ENCODE results near the gene PKD1. TPM values are rescaled to one million over a fixed set of nuclear protein-coding genes. Genes with fewer than 3 reads are reported as not detected.

The PKD1 gene
- total RNA-seq, 1 donor from 2014 or later, result 628 TPM

DNA sequence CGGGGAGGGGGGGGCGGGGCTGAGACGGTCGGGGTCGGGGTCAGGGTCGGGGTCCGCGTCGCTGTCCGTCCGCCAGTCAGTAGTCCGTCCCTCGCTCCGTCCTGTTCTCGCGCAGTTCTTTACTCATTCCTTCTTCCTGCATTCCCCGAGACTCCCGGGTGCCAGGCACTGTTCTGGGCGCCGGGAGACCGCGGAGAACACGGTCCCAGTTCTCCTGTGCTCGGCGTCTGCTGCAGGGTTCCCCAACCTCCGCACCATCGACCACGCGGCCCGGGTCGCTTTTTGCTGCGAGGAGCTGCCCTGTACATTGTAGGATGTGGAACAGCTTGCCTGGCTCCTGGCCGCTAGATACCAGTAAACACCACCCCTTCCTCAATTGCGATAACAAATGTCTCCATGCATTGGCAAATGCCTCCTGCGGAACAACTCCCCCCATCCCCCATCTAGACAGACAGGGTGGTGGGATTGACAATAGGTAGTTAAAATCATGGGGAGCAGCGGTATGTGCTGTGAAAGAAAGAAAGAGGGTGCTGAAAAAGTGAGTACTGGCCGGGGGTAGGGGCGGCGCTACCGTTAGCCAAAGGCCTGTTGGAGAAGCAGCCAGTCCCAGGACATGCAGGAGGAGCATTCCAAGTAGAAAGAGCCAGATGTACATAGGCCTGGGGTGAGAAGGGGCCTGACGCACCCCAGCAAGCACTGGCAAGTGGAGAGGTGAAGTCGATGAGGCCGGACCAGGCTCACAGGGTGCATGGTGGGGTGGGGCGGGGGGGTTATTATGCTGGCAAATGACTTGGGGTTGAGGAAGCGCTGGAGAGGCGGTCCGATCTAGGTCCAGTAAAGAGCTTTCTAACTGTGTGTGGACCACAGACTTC is 20.5 kb upstream of the PKD1 start:
- no peak for DNase-seq
- Mint-ChIP-seq H3K36me3 (ENCODE audit: unreplicated experiment) (no peaks in the 10 kb centered on the region), H3K9me3 (ENCODE audit: unreplicated experiment) (peaks cover 14% of the 10 kb centered on the region), H3K4me3 (ENCODE audit: unreplicated experiment) (peak overlapping the region; percentile 95), H3K27me3 (ENCODE audit: unreplicated experiment) (peaks cover 18% of the 10 kb centered on the region), H3K4me1 (ENCODE audit: low read depth, unreplicated experiment) (peaks cover 20% of the 10 kb centered on the region), H3K27ac (ENCODE audit: unreplicated experiment) (peak overlapping the region; percentile 76)
- TF ChIP-seq, protein P1, sequence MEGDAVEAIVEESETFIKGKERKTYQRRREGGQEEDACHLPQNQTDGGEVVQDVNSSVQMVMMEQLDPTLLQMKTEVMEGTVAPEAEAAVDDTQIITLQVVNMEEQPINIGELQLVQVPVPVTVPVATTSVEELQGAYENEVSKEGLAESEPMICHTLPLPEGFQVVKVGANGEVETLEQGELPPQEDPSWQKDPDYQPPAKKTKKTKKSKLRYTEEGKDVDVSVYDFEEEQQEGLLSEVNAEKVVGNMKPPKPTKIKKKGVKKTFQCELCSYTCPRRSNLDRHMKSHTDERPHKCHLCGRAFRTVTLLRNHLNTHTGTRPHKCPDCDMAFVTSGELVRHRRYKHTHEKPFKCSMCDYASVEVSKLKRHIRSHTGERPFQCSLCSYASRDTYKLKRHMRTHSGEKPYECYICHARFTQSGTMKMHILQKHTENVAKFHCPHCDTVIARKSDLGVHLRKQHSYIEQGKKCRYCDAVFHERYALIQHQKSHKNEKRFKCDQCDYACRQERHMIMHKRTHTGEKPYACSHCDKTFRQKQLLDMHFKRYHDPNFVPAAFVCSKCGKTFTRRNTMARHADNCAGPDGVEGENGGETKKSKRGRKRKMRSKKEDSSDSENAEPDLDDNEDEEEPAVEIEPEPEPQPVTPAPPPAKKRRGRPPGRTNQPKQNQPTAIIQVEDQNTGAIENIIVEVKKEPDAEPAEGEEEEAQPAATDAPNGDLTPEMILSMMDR (IDR thresholded peaks at IDR 0.05; ENCODE audit: partially characterized antibody, unreplicated experiment), result no peak

DNA sequence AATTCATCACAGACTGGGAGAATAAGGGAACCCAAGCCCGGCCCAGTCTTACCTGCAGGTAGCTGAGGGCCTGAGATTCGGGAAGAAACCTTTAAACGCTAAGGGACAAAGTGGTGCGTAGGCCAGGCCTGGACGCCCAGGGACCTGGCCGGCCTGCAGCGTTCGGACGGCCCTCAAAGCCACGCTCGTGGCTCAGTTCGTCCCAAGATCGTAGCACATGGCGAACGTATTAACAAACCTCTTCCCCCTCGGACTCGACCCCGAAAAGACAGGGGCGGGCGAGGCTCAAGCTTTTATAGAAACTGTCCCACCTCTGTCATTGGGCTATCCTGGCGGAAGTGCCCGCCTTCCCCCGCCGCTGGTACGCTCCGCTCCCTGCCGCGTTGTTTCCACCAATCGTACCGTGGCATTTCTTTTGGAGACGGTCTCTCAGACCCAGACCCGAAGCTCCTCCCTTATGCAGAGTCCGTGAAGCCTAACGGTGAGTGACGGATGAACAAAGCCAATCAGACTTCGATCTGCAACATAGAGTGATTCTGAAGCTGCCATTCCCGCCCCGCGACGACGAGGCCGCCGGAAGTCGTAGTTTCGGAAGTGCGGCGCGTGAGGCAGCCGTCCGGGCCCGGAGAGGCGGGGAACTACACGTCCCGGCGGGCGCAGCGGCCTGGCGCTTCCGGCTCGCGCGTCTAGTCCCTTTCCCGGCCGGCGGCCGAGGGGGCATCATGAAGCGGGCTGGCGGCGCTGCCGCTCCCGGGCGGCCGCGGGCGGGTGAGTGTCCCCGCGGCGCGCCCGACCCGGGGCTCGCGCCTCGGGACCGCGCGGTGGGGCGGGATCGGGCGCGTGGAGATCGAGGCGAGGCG is 19.6 kb upstream of the PKD1 start, which contains the start of gene TRAF7:
Gene TRAF7 (plus strand): TSS at position 692 of the 860 bp plus-strand sequence. CDS start 8,139 bp downstream, outside the sequence.
- Mint-ChIP-seq H3K27me3 (ENCODE audit: unreplicated experiment) (peaks cover 27% of the 10 kb centered on the region), H3K4me1 (ENCODE audit: low read depth, unreplicated experiment) (peaks cover 24% of the 10 kb centered on the region), H3K4me3 (ENCODE audit: unreplicated experiment) (peak within 1 kb of the TSS; percentile 95), H3K36me3 (ENCODE audit: unreplicated experiment) (no peaks in the 10 kb centered on the region), H3K27ac (ENCODE audit: unreplicated experiment) (peak within 1 kb of the TSS; percentile 78), H3K9me3 (ENCODE audit: unreplicated experiment) (peaks cover 22% of the 10 kb centered on the region)
- TF ChIP-seq, protein P1 (IDR thresholded peaks at IDR 0.05; ENCODE audit: partially characterized antibody, unreplicated experiment), result no peak
- DNase-seq, result peak; percentile 96

DNA sequence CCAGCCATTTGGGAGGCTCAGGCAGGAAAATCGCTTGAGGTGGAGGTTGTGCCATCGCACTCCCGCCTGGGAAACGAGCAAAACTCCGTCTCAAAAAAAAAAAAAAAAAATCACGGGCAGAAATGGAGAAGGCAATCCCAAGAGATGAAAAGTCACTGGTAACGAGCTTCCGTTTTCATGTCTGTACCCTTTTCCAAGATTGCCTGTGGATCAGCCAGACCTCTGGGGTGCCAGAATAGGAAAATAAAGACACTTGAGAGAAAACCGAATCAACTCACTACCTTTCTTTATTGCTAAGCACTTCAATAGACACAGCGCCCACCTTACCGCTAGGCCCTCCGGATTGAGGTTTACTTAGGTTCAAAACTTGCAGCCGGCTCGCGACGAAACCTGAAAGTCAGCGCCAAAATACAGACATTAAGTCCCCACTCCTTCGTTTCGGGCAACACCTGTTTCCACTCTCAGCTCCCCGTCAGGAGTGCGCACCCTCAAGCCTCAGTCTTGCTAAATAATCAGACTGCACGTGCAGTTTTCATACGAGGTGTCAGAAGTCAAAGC is 18.9 kb upstream of the PKD1 start:
- peaks cover 26% of the 10 kb centered on the region for H3K9me3 Mint-ChIP-seq (ENCODE audit: unreplicated experiment)
- TF ChIP-seq, protein P1 (IDR thresholded peaks at IDR 0.05; ENCODE audit: partially characterized antibody, unreplicated experiment), result no peak
- peaks cover 24% of the 10 kb centered on the region for H3K4me1 Mint-ChIP-seq (ENCODE audit: low read depth, unreplicated experiment)
- peak overlapping the region; percentile 78 for H3K27ac Mint-ChIP-seq (ENCODE audit: unreplicated experiment)
- peak overlapping the region; percentile 90 for H3K4me3 Mint-ChIP-seq (ENCODE audit: unreplicated experiment)
- H3K36me3 Mint-ChIP-seq (ENCODE audit: unreplicated experiment), result no peaks in the 10 kb centered on the region
- no peak for DNase-seq
- H3K27me3 Mint-ChIP-seq (ENCODE audit: unreplicated experiment), result peaks cover 33% of the 10 kb centered on the region

DNA sequence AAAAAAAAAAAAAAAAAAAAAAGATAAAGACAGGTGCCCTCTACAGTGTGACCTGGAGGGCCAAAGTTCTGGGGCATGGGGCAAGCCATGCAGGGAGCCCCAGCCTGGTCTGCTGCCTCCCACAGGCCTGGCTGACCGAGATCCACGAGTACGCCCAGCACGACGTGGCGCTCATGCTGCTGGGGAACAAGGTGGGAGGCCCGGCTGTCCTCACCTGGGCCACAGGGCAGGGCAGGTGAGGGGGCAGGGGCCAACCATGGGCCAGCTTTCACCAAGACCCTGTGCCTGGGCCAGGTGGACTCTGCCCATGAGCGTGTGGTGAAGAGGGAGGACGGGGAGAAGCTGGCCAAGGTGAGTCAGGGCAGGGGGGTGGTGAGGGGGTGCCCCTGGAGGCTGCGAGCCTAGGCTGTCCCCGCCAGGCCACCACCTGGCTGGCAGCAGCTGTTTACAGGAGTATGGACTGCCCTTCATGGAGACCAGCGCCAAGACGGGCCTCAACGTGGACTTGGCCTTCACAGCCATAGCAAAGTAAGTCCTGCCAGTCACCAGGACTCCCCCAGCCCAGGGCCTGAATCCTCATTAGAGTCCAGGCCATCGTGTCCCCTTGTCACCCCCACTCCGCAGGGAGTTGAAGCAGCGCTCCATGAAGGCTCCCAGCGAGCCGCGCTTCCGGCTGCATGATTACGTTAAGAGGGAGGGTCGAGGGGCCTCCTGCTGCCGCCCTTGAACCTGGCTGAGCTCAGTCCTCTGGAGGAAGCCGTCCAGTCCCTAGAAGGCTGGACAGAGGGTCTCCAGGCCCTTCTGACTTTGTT is 17.2 kb upstream of the PKD1 start:
- DNase-seq, result peak; percentile 40
- H3K9me3 Mint-ChIP-seq (ENCODE audit: unreplicated experiment), result peaks cover 26% of the 10 kb centered on the region
- H3K27ac Mint-ChIP-seq (ENCODE audit: unreplicated experiment), result peak overlapping the region; percentile 70
- H3K36me3 Mint-ChIP-seq (ENCODE audit: unreplicated experiment), result no peaks in the 10 kb centered on the region
- H3K4me1 Mint-ChIP-seq (ENCODE audit: low read depth, unreplicated experiment), result peaks cover 18% of the 10 kb centered on the region
- H3K27me3 Mint-ChIP-seq (ENCODE audit: unreplicated experiment), result peaks cover 31% of the 10 kb centered on the region
- TF ChIP-seq, protein P1 (IDR thresholded peaks at IDR 0.05; ENCODE audit: partially characterized antibody, unreplicated experiment), result no peak
- peak overlapping the region; percentile 90 for H3K4me3 Mint-ChIP-seq (ENCODE audit: unreplicated experiment)
